GM12873 (cell line): ENCODE data around the gene CTAGE9.

Source experiments
- TF ChIP-seq, protein P1 (sequence below): IDR thresholded peaks from 2 replicates; pipeline ENCODE4 v1.5.1; 2012; ENCODE audit warnings: low read depth, mild to moderate bottlenecking, moderate library complexity, low read length, control low read depth; ENCODE audit not compliant: insufficient read depth; ENCODE audit errors: missing control alignments

CTAGE9 gene

GRCh38 chr6:131749023-131749422 lies 38.2 kb upstream of the CTAGE9 start:
- TF ChIP-seq, protein P1, sequence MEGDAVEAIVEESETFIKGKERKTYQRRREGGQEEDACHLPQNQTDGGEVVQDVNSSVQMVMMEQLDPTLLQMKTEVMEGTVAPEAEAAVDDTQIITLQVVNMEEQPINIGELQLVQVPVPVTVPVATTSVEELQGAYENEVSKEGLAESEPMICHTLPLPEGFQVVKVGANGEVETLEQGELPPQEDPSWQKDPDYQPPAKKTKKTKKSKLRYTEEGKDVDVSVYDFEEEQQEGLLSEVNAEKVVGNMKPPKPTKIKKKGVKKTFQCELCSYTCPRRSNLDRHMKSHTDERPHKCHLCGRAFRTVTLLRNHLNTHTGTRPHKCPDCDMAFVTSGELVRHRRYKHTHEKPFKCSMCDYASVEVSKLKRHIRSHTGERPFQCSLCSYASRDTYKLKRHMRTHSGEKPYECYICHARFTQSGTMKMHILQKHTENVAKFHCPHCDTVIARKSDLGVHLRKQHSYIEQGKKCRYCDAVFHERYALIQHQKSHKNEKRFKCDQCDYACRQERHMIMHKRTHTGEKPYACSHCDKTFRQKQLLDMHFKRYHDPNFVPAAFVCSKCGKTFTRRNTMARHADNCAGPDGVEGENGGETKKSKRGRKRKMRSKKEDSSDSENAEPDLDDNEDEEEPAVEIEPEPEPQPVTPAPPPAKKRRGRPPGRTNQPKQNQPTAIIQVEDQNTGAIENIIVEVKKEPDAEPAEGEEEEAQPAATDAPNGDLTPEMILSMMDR = no peak

- TF ChIP-seq, protein P1 = no peak
Observed at GRCh38 chr6:131747821-131748353, 37.1 kb upstream of the CTAGE9 start.

- TF ChIP-seq, protein P1 = no peak
Observed at GRCh38 chr6:131745476-131745875, 34.7 kb upstream of the CTAGE9 start.

DNA sequence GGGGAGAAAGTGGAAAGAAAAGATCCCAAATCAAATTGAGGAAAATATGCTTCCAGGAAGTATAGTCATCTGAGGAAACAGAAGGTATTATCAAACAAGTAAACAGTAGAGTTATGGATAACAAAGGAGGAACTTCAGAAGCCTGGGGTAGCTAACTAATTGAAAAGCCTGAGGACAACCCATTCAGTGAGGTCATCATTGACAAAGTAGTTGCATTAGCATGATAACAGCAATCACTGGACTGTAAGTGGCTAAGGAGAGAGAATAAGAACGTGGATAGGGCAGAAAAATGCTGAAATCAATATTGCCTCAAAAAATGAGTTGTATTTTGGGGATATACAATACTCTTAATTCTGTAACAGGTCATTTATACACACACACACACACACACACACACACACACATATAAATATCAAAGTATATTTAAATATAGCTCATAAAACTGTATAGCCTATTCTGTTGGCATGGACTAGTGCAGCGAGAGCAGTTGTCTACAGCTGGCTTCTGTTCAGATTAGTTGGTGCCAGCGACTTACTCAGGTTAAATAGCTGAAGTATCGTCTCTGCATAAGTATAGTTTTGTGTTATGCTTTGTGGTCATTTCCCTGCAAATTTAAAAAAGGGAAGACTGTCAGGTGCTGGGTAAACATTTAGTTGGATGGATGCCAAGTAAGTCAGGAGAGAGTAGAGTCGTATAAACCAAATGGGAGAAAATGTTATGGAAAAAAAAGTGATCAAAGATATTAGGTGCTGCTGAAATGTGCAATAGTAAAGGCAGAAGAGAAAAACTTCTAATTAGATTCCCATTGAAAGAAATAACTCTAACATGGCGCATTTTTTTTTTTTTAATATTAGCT lies 33.8 kb upstream of the CTAGE9 start:
- TF ChIP-seq, protein P1 = no peak

- TF ChIP-seq, protein P1 = no peak
Observed at GRCh38 chr6:131741688-131742393, 31.0 kb upstream of the CTAGE9 start.

DNA sequence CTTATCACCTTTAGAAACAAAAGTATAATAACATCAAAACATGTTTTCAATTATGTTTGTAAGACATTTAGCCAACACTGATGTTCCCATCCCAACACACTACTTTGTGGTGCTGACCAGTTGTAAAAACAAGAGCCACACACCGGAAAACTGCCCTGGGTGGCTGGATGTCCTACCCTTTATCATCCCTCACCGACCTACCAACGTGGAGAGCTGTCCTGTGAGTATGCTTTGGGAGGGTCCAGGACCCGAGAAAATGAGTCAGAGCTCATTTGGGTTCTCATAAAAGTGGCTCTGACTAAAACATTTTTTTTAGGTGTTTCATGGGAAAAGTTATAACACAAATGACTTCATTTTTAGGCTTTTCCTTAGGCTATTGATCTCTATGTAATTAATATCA lies 29.3 kb upstream of the CTAGE9 start:
- TF ChIP-seq, protein P1 = no peak

- TF ChIP-seq, protein P1 = no peak
Observed at GRCh38 chr6:131739136-131739535, 28.3 kb upstream of the CTAGE9 start.
